ENCODE results near the gene PNPLA7.
A peak's percentile ranks its signal among the peaks of the same experiment; 100 is the strongest.

The PNPLA7 gene

GRCh38 chr9:137492464-137493363, 57.5 kb downstream of the PNPLA7 start:
- DNase-seq = peak; percentile 15

- DNase-seq = no peak
Measured at GRCh38 chr9:137491735-137492432, 58.3 kb downstream of the PNPLA7 start.

GRCh38 chr9:137490532-137491186, 59.5 kb downstream of the PNPLA7 start:
- DNase-seq = no peak

GRCh38 chr9:137488906-137489305, 61.3 kb downstream of the PNPLA7 start:
- DNase-seq = no peak

GRCh38 chr9:137488327-137488653, 61.9 kb downstream of the PNPLA7 start:
- DNase-seq = no peak

GRCh38 chr9:137487454-137488326, 62.5 kb downstream of the PNPLA7 start:
- no peak for DNase-seq

GRCh38 chr9:137486545-137487453, 63.4 kb downstream of the PNPLA7 start:
- no peak for DNase-seq

- no peak for DNase-seq
Measured at GRCh38 chr9:137486141-137486490, 64.1 kb downstream of the PNPLA7 start.

- no peak for DNase-seq
Measured at GRCh38 chr9:137485343-137486140, 64.7 kb downstream of the PNPLA7 start.

GRCh38 chr9:137484551-137485315, 65.5 kb downstream of the PNPLA7 start:
- no peak for DNase-seq

- peak; percentile 97 for DNase-seq
Measured at GRCh38 chr9:137482094-137482781, 68.0 kb downstream of the PNPLA7 start.

- no peak for DNase-seq
Measured at GRCh38 chr9:137480686-137481683, 69.2 kb downstream of the PNPLA7 start.

- no peak for DNase-seq
Measured at GRCh38 chr9:137479892-137480685, 70.1 kb downstream of the PNPLA7 start.

GRCh38 chr9:137478962-137479861, 71.0 kb downstream of the PNPLA7 start:
- DNase-seq = no peak

GRCh38 chr9:137478613-137478961, 71.6 kb downstream of the PNPLA7 start:
- DNase-seq = no peak

Measured in MV-4-11 (cell line).